Measurements from ENCODE around the gene FAM168A. TPM values are rescaled to one million over a fixed set of nuclear protein-coding genes. Genes with fewer than 3 reads are reported as not detected.
A peak's percentile ranks its signal among the peaks of the same experiment; 100 is the strongest.

FAM168A gene
- total and polyA plus RNA-seq, 9 donors: 17.6 to 35.4 (median 24.8) TPM

DNA sequence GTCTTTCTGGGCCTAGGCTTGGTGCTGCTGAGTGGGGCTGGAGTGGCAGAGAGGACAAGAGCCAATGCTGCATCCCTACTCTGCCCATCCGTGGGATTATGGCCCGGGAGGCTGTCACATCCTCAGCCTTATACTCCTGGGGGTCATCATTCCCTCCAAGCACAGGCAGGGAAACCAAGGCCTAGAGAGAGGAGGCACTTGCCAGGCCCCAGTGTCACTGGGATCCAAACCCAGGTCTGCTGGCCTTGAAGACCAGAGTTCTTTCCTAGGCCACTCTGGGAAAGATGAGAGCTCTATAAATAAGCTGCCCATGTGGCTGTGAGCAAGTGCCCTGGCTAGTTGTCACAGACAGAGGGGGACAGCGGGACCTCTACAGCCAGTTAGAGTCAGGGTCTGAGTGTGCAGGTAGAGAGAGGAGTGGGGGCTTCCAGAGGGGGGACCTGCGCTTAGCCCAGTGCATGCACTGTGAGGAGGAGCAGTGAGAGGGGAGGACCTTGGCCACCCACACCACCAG, 217.0 kb downstream of the FAM168A start:
- H3K9me3 ChIP-seq (replicated peaks; ENCODE audit: control insufficient read depth, low read depth, low read length): no peaks in the 10 kb centered on the region
- no peak for DNase-seq
- WGBS (ENCODE audit: insufficient coverage): 73% methylated on average over 2 of the region's 4 CpGs
- peaks cover 88% of the 10 kb centered on the region for H3K4me1 ChIP-seq (ENCODE audit: control insufficient read depth, insufficient read depth, low read length)
- H3K36me3 ChIP-seq (ENCODE audit: control insufficient read depth, insufficient read depth, low read length): no peaks in the 10 kb centered on the region
- H3K27ac ChIP-seq (ENCODE audit: low read length): peak overlapping the region; percentile 29
- H3K4me3 ChIP-seq (ENCODE audit: low read length): no peak overlapping the region
- no peaks in the 10 kb centered on the region for H3K27me3 ChIP-seq (ENCODE audit: control insufficient read depth, insufficient read depth, low read length)

DNA sequence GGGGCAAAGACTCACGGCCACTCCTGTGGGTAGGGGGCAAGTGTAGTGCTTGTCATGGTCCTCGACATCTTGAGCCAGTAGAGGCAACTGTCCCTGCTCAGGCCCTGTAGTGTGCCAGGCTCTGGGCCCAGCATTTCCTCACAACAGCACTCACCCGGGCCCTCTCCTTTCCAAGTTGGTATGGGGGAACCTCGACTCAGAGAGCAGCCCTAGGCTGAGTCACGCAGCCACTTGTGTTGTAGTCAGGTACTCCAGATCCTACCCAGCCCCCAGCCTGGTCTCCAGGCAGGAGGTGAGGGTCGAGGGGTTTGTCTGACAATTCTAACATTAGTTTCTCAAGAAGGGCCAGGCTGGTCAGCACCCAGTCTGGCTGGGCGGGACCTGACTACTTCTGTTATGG, 217.6 kb downstream of the FAM168A start:
- WGBS (ENCODE audit: insufficient coverage): 83% methylated on average over 5 of the region's 7 CpGs

DNA sequence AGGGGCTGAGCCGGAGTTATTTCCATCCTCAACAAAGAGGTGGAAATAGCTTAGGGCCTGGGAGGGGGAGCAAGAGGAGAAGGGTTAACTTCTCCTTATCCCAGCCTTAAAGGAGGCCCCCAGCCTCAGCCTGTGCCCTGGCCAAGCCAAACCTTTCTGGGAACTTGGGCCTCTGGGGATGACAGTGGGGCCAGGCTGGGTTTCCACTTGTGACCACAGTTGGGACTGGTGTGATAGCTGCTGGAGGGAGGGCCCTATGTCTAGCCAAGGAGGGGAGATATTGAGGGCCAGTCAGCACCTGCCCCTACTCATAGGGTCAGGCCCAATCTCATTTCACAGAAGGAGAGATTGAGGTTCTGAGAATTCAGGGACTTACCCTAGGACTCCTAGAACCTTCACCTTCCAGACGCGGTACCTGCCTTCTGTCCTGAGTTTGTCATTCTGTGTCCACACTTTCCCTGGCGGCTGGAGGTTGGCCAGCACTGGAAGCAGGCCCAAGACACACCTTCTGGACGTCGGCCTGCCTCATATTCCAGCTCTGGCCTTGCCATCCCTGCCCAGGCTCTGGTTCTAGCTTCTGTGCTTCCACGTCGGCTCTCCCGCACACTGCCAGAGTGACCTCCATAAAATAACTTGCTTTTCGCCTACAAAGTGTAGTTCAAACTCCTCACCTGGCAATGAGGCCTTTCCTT, 218.6 kb downstream of the FAM168A start:
- WGBS (ENCODE audit: insufficient coverage): 71% methylated on average over 9 of the region's 10 CpGs
- Histone ChIP-seq H3K9me3 (replicated peaks; ENCODE audit: control insufficient read depth, low read depth, low read length) (no peaks in the 10 kb centered on the region), H3K4me3 (ENCODE audit: low read length) (no peak overlapping the region), H3K27ac (ENCODE audit: low read length) (peak overlapping the region; percentile 6), H3K36me3 (ENCODE audit: control insufficient read depth, insufficient read depth, low read length) (no peaks in the 10 kb centered on the region), H3K4me1 (ENCODE audit: control insufficient read depth, insufficient read depth, low read length) (peaks cover 75% of the 10 kb centered on the region), H3K27me3 (ENCODE audit: control insufficient read depth, insufficient read depth, low read length) (no peaks in the 10 kb centered on the region)
- DNase-seq: no peak

More for the DNA sequence above, 217.6 kb downstream of the FAM168A start:
- Histone ChIP-seq H3K27me3 (ENCODE audit: control insufficient read depth, insufficient read depth, low read length) (no peaks in the 10 kb centered on the region), H3K27ac (ENCODE audit: low read length) (no peak overlapping the region), H3K36me3 (ENCODE audit: control insufficient read depth, insufficient read depth, low read length) (no peaks in the 10 kb centered on the region), H3K4me1 (ENCODE audit: control insufficient read depth, insufficient read depth, low read length) (peaks cover 85% of the 10 kb centered on the region), H3K9me3 (replicated peaks; ENCODE audit: control insufficient read depth, low read depth, low read length) (no peaks in the 10 kb centered on the region), H3K4me3 (ENCODE audit: low read length) (no peak overlapping the region)
- no peak for DNase-seq

DNA sequence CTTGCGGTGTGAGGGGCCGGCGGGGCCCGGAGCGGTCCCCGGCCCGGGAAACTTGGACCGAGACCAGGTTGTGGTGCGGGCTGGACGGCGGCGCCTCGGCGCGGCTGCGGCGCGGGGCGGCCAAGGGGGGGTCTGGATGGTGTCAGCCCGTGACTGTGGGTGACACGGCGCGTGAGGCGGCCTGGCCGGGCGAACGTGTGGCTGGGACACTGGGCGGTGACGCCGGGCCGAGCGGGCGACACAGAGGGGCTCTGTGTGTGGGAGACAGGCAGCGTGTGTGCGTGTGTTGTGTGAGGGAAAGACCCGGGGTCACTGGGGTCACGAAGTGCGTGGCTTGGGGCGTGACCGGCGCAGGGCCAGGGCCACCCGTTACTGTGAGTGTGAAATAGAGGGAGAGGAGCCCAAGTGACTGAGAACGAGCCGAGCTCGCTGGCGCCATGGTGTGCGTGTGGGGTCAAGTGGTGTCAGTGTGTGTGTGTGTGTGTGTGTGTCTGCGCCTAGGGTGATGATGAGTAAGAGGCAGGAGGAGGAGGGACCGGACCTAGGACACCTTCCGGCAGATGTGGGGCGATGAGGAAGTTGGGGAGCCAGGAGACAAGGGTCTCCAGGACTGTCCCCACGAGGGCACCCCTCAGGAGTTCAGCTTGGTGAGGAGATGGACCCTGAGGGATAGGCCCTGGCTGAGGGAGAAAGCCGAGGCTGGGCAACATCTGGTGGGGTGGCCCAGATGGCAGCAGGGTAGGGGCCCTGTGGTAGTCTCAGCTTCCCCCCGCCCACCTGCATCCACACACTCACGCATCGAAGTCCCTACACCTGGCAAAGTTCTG, 220.9 kb downstream of the FAM168A start:
- Histone ChIP-seq H3K27ac (ENCODE audit: low read length) (peak overlapping the region; percentile 29), H3K4me1 (ENCODE audit: control insufficient read depth, insufficient read depth, low read length) (peaks cover 52% of the 10 kb centered on the region), H3K27me3 (ENCODE audit: control insufficient read depth, insufficient read depth, low read length) (no peaks in the 10 kb centered on the region), H3K9me3 (replicated peaks; ENCODE audit: control insufficient read depth, low read depth, low read length) (no peaks in the 10 kb centered on the region), H3K36me3 (ENCODE audit: control insufficient read depth, insufficient read depth, low read length) (no peaks in the 10 kb centered on the region), H3K4me3 (ENCODE audit: low read length) (peak overlapping the region; percentile 57)
- peak; percentile 70 for DNase-seq
- 1% methylated on average over 51 of the region's 56 CpGs for WGBS (ENCODE audit: insufficient coverage)

DNA sequence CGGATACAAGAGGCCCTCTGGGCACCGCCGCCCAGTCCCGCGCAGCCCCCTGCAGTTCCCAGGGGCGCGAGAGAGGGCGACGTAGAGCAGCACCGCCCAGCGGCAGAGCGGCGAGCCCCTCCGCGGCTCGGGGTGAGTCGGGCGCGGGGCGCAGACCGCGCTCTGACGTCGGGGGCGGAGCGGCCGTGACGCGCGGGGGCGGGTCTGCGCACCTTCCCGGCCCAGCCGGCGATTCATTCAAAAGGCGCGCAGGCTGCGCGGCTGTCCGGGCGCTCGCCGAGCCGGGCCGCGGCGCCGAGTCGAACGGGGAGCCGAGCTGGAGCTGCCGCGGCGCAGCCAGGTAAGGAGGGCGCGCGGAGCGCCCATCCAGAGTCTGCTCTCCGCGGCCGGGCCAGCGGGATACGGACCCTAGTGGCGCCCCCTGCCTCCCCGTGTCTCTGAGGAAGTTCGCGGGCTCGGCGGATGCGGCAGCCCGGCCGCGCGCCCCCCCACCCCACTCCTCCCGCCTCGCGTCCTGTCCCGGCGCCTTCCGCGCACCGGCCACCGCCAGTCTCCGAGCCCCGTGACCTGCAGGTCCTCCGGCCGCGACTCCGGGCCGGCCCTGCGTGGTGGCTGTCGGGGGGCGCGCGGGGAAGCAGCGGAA, 221.6 kb downstream of the FAM168A start, which contains the start of gene RELT:
Gene RELT (plus strand): TSS at position 240 of the 643 bp plus-strand sequence. CDS start 12,738 bp downstream, outside the sequence.
- no peaks in the 10 kb centered on the region for H3K36me3 ChIP-seq (ENCODE audit: control insufficient read depth, insufficient read depth, low read length)
- no peaks in the 10 kb centered on the region for H3K27me3 ChIP-seq (ENCODE audit: control insufficient read depth, insufficient read depth, low read length)
- peak within 1 kb of the TSS; percentile 69 for H3K27ac ChIP-seq (ENCODE audit: low read length)
- H3K4me3 ChIP-seq (ENCODE audit: low read length): peak within 1 kb of the TSS; percentile 57
- H3K9me3 ChIP-seq (replicated peaks; ENCODE audit: control insufficient read depth, low read depth, low read length): no peaks in the 10 kb centered on the region
- peaks cover 44% of the 10 kb centered on the region for H3K4me1 ChIP-seq (ENCODE audit: control insufficient read depth, insufficient read depth, low read length)
- DNase-seq: peak; percentile 95
- under 1% methylated on average over 96 of the region's 96 CpGs for WGBS (ENCODE audit: insufficient coverage)

DNA sequence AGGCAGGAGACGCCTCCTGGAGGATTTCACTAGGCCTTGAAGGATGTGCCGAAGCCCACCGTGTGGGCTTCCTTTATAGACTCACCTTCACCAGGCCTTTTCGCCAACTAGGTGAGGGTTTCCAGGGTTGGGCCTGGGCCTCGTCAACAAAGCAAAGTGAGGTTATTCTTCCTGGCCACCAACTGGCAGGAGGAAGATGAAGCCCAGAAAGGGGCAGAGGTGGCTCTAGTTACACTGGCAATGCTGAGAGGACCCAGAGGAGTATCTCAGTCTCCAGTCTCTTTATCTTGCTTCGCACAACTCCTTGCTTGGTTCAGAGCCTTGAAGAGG, 222.1 kb downstream of the FAM168A start:
- WGBS (ENCODE audit: insufficient coverage): 7% methylated on average over 1 of the region's 6 CpGs
- H3K27me3 ChIP-seq (ENCODE audit: control insufficient read depth, insufficient read depth, low read length): no peaks in the 10 kb centered on the region
- H3K4me1 ChIP-seq (ENCODE audit: control insufficient read depth, insufficient read depth, low read length): peaks cover 39% of the 10 kb centered on the region
- no peak for DNase-seq
- no peaks in the 10 kb centered on the region for H3K36me3 ChIP-seq (ENCODE audit: control insufficient read depth, insufficient read depth, low read length)
- H3K27ac ChIP-seq (ENCODE audit: low read length): peak overlapping the region; percentile 69
- no peaks in the 10 kb centered on the region for H3K9me3 ChIP-seq (replicated peaks; ENCODE audit: control insufficient read depth, low read depth, low read length)
- H3K4me3 ChIP-seq (ENCODE audit: low read length): peak overlapping the region; percentile 18

DNA sequence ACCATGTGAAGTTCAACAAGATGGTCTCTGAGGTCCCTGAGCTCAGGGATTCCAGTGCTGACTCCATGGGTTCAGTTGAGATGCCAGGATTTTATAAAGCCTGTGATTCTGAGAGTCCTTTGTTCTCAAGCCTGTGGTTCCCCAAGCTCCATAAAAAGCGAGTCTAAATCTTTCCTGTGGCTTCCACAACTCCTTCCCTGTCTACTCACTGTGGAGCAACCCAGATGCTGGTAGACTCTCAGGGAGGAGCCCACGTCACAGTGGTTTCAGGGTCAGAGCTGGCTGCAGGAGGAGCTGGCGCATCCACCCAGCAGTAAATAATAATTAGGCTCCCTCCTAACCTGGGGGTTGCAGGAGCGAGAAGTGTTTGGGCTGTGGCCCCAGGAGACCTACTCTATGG, 223.8 kb downstream of the FAM168A start:
- 67% methylated on average over 2 of the region's 4 CpGs for WGBS (ENCODE audit: insufficient coverage)
- Histone ChIP-seq H3K4me1 (ENCODE audit: control insufficient read depth, insufficient read depth, low read length) (peaks cover 25% of the 10 kb centered on the region), H3K9me3 (replicated peaks; ENCODE audit: control insufficient read depth, low read depth, low read length) (no peaks in the 10 kb centered on the region), H3K4me3 (ENCODE audit: low read length) (no peak overlapping the region), H3K36me3 (ENCODE audit: control insufficient read depth, insufficient read depth, low read length) (peaks cover 3% of the 10 kb centered on the region), H3K27me3 (ENCODE audit: control insufficient read depth, insufficient read depth, low read length) (no peaks in the 10 kb centered on the region), H3K27ac (ENCODE audit: low read length) (no peak overlapping the region)
- no peak for DNase-seq

DNA sequence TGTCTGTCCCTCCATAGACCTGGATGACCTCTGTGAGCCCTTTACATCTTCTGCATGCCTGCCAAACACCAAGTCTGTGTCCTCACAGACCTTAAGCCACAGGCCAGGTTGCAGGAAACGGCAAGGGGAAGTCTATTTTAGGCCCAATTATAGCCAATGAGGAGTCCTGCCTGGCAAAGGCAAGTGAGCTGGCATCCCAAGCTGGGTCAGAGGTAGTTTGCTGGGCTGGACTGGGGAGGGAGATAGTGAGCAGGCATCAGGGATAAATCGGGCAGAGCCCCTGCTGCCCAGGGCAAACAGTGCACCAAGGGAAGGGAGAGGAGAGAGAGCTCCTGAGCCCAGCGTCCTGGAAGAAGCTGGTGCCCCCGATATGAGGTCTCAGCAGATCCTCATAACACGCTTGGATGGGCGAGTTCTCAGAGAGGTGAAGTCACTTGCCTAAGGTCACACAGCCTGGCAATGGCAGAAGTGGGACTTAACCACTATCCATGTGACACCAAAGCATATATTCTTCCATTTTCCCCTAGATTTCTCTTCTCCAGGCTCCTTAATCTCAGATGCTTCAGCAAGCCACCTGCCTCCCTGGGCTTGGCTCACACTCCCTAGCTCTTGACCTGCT, 225.4 kb downstream of the FAM168A start:
- H3K4me3 ChIP-seq (ENCODE audit: low read length): no peak overlapping the region
- H3K9me3 ChIP-seq (replicated peaks; ENCODE audit: control insufficient read depth, low read depth, low read length): no peaks in the 10 kb centered on the region
- H3K27ac ChIP-seq (ENCODE audit: low read length): no peak overlapping the region
- 50% methylated on average over 5 of the region's 6 CpGs for WGBS (ENCODE audit: insufficient coverage)
- DNase-seq: no peak
- H3K36me3 ChIP-seq (ENCODE audit: control insufficient read depth, insufficient read depth, low read length): peaks cover 19% of the 10 kb centered on the region
- H3K4me1 ChIP-seq (ENCODE audit: control insufficient read depth, insufficient read depth, low read length): peaks cover 11% of the 10 kb centered on the region
- H3K27me3 ChIP-seq (ENCODE audit: control insufficient read depth, insufficient read depth, low read length): no peaks in the 10 kb centered on the region

DNA sequence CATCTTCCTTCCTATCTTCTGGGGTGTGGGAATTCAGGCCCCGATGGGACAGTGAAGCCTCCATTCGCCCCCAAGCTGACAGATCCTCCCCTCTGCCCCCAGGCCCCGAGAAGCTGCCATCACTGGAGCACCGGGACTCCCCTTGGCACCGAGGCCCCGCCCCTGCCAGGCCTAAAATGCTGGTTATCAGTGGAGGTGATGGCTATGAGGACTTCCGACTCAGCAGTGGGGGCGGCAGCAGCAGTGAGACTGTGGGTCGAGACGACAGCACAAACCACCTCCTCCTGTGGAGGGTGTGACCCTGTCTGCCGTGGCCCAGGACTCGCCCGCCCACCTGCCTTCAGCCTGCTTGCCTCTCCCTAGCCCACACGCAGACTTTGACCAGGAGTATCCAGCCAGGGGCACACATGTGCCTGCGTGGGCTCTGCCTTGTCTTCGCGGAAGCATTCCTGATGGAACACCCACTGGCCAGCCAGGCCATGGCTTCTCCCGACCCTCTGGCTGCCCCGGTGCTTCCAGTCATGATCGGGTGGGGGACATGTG, 230.4 kb downstream of the FAM168A start:
- Histone ChIP-seq H3K27me3 (ENCODE audit: control insufficient read depth, insufficient read depth, low read length) (no peaks in the 10 kb centered on the region), H3K4me3 (ENCODE audit: low read length) (no peak overlapping the region), H3K27ac (ENCODE audit: low read length) (no peak overlapping the region), H3K36me3 (ENCODE audit: control insufficient read depth, insufficient read depth, low read length) (peaks cover 65% of the 10 kb centered on the region), H3K4me1 (ENCODE audit: control insufficient read depth, insufficient read depth, low read length) (no peaks in the 10 kb centered on the region), H3K9me3 (replicated peaks; ENCODE audit: control insufficient read depth, low read depth, low read length) (no peaks in the 10 kb centered on the region)
- 75% methylated on average over 18 of the region's 20 CpGs for WGBS (ENCODE audit: insufficient coverage)
- DNase-seq: no peak
